SW480 (cell line): ENCODE results near the gene BCAP31.

ENCODE experiments used
- DNase-seq: peaks from one replicate; pipeline ENCODE4 v3.0.0-alpha.2; 2016; ENCODE audit warnings: low spot score

BCAP31 gene

GRCh38 chrX:153724252-153725038 is at the start of gene BCAP31, which contains the start of gene ABCD1:
Gene BCAP31, minus strand, starts transcription at chrX:153724387. Its CDS starts 1,143 bp downstream, at chrX:153723244.
Gene ABCD1, plus strand, starts transcription at chrX:153724856. Its CDS starts 411 bp downstream, at chrX:153725267.
- peak; percentile 85 for DNase-seq

GRCh38 chrX:153773218-153773611 is 49.0 kb upstream of the BCAP31 start:
- no peak for DNase-seq

GRCh38 chrX:153772316-153773217 is 48.4 kb upstream of the BCAP31 start:
- DNase-seq, result no peak

GRCh38 chrX:153771415-153772315 is 47.5 kb upstream of the BCAP31 start:
- no peak for DNase-seq

GRCh38 chrX:153770601-153771414 is 46.6 kb upstream of the BCAP31 start:
- no peak for DNase-seq

- no peak for DNase-seq
These were observed 45.8 kb upstream of the BCAP31 start for GRCh38 chrX:153769865-153770600.

- DNase-seq, result no peak
These were observed 45.1 kb upstream of the BCAP31 start for GRCh38 chrX:153769158-153769864.

GRCh38 chrX:153768311-153769157 is 44.3 kb upstream of the BCAP31 start:
- no peak for DNase-seq

GRCh38 chrX:153767674-153768055 is 43.5 kb upstream of the BCAP31 start:
- DNase-seq, result no peak

- DNase-seq, result peak; percentile 42
These were observed 42.9 kb upstream of the BCAP31 start for GRCh38 chrX:153766871-153767673.

GRCh38 chrX:153766098-153766817 is 42.1 kb upstream of the BCAP31 start:
- peak; percentile 91 for DNase-seq

GRCh38 chrX:153765138-153766079 is 41.2 kb upstream of the BCAP31 start:
- DNase-seq, result peak; percentile 47

- no peak for DNase-seq
These were observed 40.6 kb upstream of the BCAP31 start for GRCh38 chrX:153764786-153765137.

GRCh38 chrX:153763989-153764755 is 40.0 kb upstream of the BCAP31 start, which contains the start of gene PLXNB3:
Gene PLXNB3, plus strand, starts transcription at chrX:153764249. Its CDS starts 1,287 bp downstream, at chrX:153765536.
- DNase-seq, result peak; percentile 80

- DNase-seq, result no peak
These were observed 39.2 kb upstream of the BCAP31 start for GRCh38 chrX:153763298-153763932.
